Astrocyte (in vitro differentiated cells and primary cell): ENCODE results near the gene TBATA. TPM values are rescaled to one million over a fixed set of nuclear protein-coding genes. Genes with fewer than 3 reads are reported as not detected.
A peak's percentile ranks its signal among the peaks of the same experiment; 100 is the strongest.

ENCODE experiments used
- DNase-seq: peaks from one replicate; pipeline ENCODE4 v3.0.0-alpha.2; 2010; ENCODE audit warnings: low read depth
- FAIRE-seq: peaks from 2 replicates; lab custom pipeline; 2011; peaks lifted over from hg19 to GRCh38; lab: Jason Lieb, UNC
- H2AFZ ChIP-seq: 2 replicates; pipeline ENCODE4 v1.6.0; 2012; ENCODE audit warnings: low read depth, low read length, inconsistent platforms
- H3K27ac ChIP-seq: 2 replicates; pipeline ENCODE4 v1.5.1; 2011; ENCODE audit warnings: low read depth, low read length, inconsistent platforms
- H3K27me3 ChIP-seq: 2 replicates; pipeline ENCODE4 v1.6.0; 2011; ENCODE audit warnings: low read length, inconsistent platforms; ENCODE audit not compliant: insufficient read depth
- H3K36me3 ChIP-seq: 2 replicates; pipeline ENCODE4 v1.5.1; 2011; ENCODE audit warnings: low read length, inconsistent platforms; ENCODE audit not compliant: insufficient read depth
- H3K4me1 ChIP-seq: 2 replicates; pipeline ENCODE4 v1.5.1; 2011; ENCODE audit warnings: low read length, inconsistent platforms; ENCODE audit not compliant: insufficient read depth
- H3K4me2 ChIP-seq: 2 replicates; pipeline ENCODE4 v1.6.0; 2012; ENCODE audit warnings: low read length, inconsistent platforms
- H3K4me3 ChIP-seq: 2 replicates; pipeline ENCODE4 v1.5.1; 2011; ENCODE audit warnings: low read depth, mild to moderate bottlenecking, low read length, inconsistent platforms; ENCODE audit not compliant: insufficient read depth
- H3K79me2 ChIP-seq: 2 replicates; pipeline ENCODE4 v1.6.0; 2012; ENCODE audit warnings: mild to moderate bottlenecking, low read length, inconsistent platforms; ENCODE audit not compliant: insufficient read depth
- H3K9ac ChIP-seq: 2 replicates; pipeline ENCODE4 v1.6.0; 2012; ENCODE audit warnings: mild to moderate bottlenecking, low read length, inconsistent platforms
- H3K9me3 ChIP-seq: 2 replicates; pipeline ENCODE4 v1.5.1; 2012; ENCODE audit warnings: low read depth, mild to moderate bottlenecking, low read length, inconsistent platforms; ENCODE audit not compliant: insufficient read depth
- H4K20me1 ChIP-seq: 2 replicates; pipeline ENCODE4 v1.6.0; 2012; ENCODE audit warnings: low read length, inconsistent platforms; ENCODE audit not compliant: insufficient read depth
- H3K27ac Mint-ChIP-seq: one replicate; pipeline ENCODE4 v1.8.0; 2021; ENCODE audit warnings: mild to moderate bottlenecking, mixed read lengths; ENCODE audit not compliant: unreplicated experiment
- H3K27me3 Mint-ChIP-seq: one replicate; pipeline ENCODE4 v1.8.0; 2021; ENCODE audit warnings: low read depth, mixed read lengths; ENCODE audit not compliant: unreplicated experiment
- H3K36me3 Mint-ChIP-seq: one replicate; pipeline ENCODE4 v1.8.0; 2021; ENCODE audit warnings: low read depth, mixed read lengths; ENCODE audit not compliant: unreplicated experiment
- H3K4me1 Mint-ChIP-seq: one replicate; pipeline ENCODE4 v1.8.0; 2021; ENCODE audit warnings: low read depth, mixed read lengths; ENCODE audit not compliant: unreplicated experiment
- H3K4me3 Mint-ChIP-seq: one replicate; pipeline ENCODE4 v1.8.0; 2021; ENCODE audit warnings: mild to moderate bottlenecking, moderate library complexity, mixed read lengths; ENCODE audit not compliant: unreplicated experiment
- H3K9me3 Mint-ChIP-seq: one replicate; pipeline ENCODE4 v1.8.0; 2021; ENCODE audit warnings: mild to moderate bottlenecking, mixed read lengths; ENCODE audit not compliant: unreplicated experiment
- CTCF ChIP-seq: IDR thresholded peaks from 2 replicates; pipeline ENCODE4 v1.5.1; 2011; ENCODE audit warnings: low read depth, mild to moderate bottlenecking, inconsistent platforms, low read length, moderate library complexity; ENCODE audit not compliant: insufficient read depth
- EZH2 ChIP-seq: IDR thresholded peaks from 2 replicates; pipeline ENCODE4 v1.6.1; 2012; ENCODE audit warnings: mild to moderate bottlenecking, low read length, inconsistent platforms; ENCODE audit not compliant: insufficient read depth
- total RNA-seq: library from RNA; stranded (reverse); gene quantifications from 2 replicates; pipeline ENCODE4 v1.2.1, GENCODE V29; 2021

The TBATA gene
- total RNA-seq, 1 donor from 2014 or later = not detected

DNA sequence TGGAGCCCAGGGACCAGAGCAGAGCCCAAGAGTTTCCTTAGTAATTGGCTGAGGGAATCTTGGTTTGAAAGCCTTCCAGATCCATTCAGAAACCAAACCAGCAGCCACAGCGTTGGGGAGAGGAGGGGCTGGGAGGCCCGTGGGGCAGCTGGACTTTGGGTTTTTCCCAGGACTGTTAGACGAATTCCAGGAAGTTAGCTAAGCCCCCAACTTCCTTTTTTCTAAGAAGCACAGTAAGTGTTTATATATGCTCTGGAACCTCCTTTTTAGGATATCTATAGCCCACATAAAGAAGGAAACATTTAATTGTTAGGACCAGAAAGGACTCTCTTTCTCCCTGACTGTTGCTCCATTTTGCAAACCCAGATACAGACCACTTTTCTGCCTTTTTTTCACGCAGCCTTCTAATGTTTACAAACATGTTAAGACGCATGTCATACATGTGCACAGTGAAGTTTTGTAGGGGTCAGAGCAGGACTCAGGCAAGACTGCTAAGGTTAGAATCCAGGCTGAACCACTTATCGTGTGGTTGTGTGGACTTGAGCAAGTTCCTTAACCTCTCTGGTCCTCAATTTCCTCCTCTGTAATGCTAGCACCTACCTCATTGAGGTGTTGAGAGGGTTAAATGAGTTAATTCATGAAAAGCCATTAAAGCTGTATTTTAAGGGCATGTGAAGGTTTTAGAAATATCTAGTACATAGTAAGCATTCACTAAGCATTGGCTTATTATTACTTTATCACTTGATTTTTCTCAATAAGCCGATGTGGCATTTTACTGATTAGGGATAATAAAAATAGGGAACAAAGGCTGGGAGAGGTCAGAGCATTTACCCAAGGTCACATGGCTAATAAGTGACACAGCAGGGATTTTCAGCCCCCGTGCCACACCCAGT is 42.4 kb downstream of the TBATA start:
- no peaks in the 10 kb centered on the region for H3K27me3 ChIP-seq
- H3K27ac Mint-ChIP-seq = peak overlapping the region; percentile 58
- no peak for TF ChIP-seq EZH2
- peaks cover 18% of the 10 kb centered on the region for H3K4me1 ChIP-seq
- H3K4me2 ChIP-seq = peak overlapping the region; percentile 44
- H3K27ac ChIP-seq = no peak overlapping the region
- peaks cover 2% of the 10 kb centered on the region for H3K9me3 Mint-ChIP-seq
- FAIRE-seq (peak; percentile 37), DNase-seq (peak; percentile 83)
- peak overlapping the region; percentile 13 for H3K9ac ChIP-seq
- H3K36me3 Mint-ChIP-seq = peaks cover 24% of the 10 kb centered on the region
- H3K36me3 ChIP-seq = no peaks in the 10 kb centered on the region
- no peak overlapping the region for H3K4me3 ChIP-seq
- no peaks in the 10 kb centered on the region for H3K9me3 ChIP-seq
- peaks cover 19% of the 10 kb centered on the region for H3K4me1 Mint-ChIP-seq
- no peaks in the 10 kb centered on the region for H3K79me2 ChIP-seq
- peak overlapping the region; percentile 9 for H2AFZ ChIP-seq
- peaks cover 9% of the 10 kb centered on the region for H3K27me3 Mint-ChIP-seq
- H3K4me3 Mint-ChIP-seq = no peak overlapping the region
- H4K20me1 ChIP-seq = no peaks in the 10 kb centered on the region

- DNase-seq (no peak), FAIRE-seq (no peak)
- no peak overlapping the region for H3K4me3 ChIP-seq
These were observed 44.5 kb downstream of the TBATA start for GRCh38 chr10:70740406-70741288.

More at GRCh38 chr10:70740406-70741288, 44.5 kb downstream of the TBATA start:
- Histone ChIP-seq H3K79me2 (no peaks in the 10 kb centered on the region), H4K20me1 (peaks cover under 1% of the 10 kb centered on the region), H3K36me3 (no peaks in the 10 kb centered on the region), H2AFZ (no peak overlapping the region), H3K9me3 (no peaks in the 10 kb centered on the region), H3K4me2 (peak overlapping the region; percentile 5), H3K9ac (no peak overlapping the region), H3K4me1 (peaks cover 18% of the 10 kb centered on the region), H3K27ac (no peak overlapping the region), H3K27me3 (no peaks in the 10 kb centered on the region)
- Mint-ChIP-seq H3K4me3 (no peak overlapping the region), H3K27ac (no peak overlapping the region), H3K9me3 (peaks cover 2% of the 10 kb centered on the region), H3K36me3 (peaks cover 34% of the 10 kb centered on the region), H3K4me1 (peaks cover 19% of the 10 kb centered on the region), H3K27me3 (peaks cover 12% of the 10 kb centered on the region)
- no peak for TF ChIP-seq EZH2
- no peak for TF ChIP-seq CTCF
